Heart left ventricle (tissue), 13 donors: ENCODE results near the gene S100A14.

Source experiments
- POLR2A ChIP-seq, 2 donors: fragments of 450-650 bp; IDR thresholded peaks; one replicate each; pipeline ENCODE4 v1.6.1; 2017; ENCODE audit warnings: antibody characterized with exemption in 2 of 2, mild to moderate bottlenecking in 2 of 2, moderate library complexity in 2 of 2
- TF ChIP-seq, protein P1 (sequence below), 12 donors: fragments of 200-600 bp; sonication (generic) in 4 of 12; IDR thresholded peaks; one replicate each; pipeline versions ENCODE4 v1.5.0 to v1.8.0; 2018 to 2022; ENCODE audit warnings: antibody characterized with exemption in 12 of 12, mild to moderate bottlenecking in 5 of 12
- donor health status: ischemic (EF 13 %, LVEDD 7.1; RV severe dilation, severe dysfunction).
- donor health status: DM: no; HTN: yes; CAD: no.
- donor health status: DM: no; HTN: no; CAD: no.
- donor health status: ischemic (EF 25% LVEDD 6.9; RV normal size, moderate dysfunction).
- donor health status: ischemic (EF 25% LVEDD 5.7; RV mildly dilated, moderate dysfunction).
- donor health status: ischemic (EF 35%, LVEDD 5.7; RV mildly dilated, moderate dysfunction).
- donor health status: nonischemic (EF 11% LVEDD 7.7; RV severe dilation, severe dysfunction).
- donor health status: DM: yes; HTN: yes; CAD: no.
- donor health status: PGD.
- donor health status: ischemic (EF 29% LVEDD 5.4; RV normal size, mild dysfunction).
- donor health status: nonischemic (EF 23%, LVEDD 6.1; RV moderate dilation, normal function).

DNA sequence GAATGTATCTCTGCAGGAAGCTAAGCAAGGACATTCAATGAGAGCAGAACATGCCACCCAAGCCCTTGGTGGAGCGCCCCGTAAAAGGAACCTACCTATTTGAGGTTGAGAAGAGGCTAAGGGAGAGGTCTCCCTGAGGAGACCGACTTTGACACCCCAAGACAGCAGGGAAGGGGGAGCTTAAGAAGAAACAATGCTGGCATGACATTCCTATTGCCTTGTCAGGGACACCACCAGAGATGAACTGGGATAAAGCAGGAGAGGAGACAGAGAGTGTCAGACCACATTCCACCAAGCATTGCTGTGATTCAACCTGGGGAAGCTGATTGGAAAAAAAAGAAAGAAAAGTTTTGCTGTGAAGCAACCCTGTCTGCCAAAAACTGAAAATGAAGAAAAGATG lies 37.2 kb downstream of the S100A14 start:
- TF ChIP-seq, protein P1, sequence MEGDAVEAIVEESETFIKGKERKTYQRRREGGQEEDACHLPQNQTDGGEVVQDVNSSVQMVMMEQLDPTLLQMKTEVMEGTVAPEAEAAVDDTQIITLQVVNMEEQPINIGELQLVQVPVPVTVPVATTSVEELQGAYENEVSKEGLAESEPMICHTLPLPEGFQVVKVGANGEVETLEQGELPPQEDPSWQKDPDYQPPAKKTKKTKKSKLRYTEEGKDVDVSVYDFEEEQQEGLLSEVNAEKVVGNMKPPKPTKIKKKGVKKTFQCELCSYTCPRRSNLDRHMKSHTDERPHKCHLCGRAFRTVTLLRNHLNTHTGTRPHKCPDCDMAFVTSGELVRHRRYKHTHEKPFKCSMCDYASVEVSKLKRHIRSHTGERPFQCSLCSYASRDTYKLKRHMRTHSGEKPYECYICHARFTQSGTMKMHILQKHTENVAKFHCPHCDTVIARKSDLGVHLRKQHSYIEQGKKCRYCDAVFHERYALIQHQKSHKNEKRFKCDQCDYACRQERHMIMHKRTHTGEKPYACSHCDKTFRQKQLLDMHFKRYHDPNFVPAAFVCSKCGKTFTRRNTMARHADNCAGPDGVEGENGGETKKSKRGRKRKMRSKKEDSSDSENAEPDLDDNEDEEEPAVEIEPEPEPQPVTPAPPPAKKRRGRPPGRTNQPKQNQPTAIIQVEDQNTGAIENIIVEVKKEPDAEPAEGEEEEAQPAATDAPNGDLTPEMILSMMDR (IDR thresholded peaks at IDR 0.05): no peak
- no peak for TF ChIP-seq POLR2A (IDR thresholded peaks at IDR 0.05)
